Urinary bladder (tissue), 4 donors: ENCODE data around the gene IFT74. TPM values are rescaled to one million over a fixed set of nuclear protein-coding genes. Genes with fewer than 3 reads are reported as not detected.
A peak's percentile ranks its signal among the peaks of the same experiment; 100 is the strongest.

Experiments used
- DNase-seq: peaks from one replicate; pipeline ENCODE4 v3.0.0-alpha.2; 2015; ENCODE audit errors: extremely low spot score
- H3K27ac ChIP-seq: one replicate; pipeline ENCODE4 v1.5.1; 2013; ENCODE audit warnings: low read depth, mild to moderate bottlenecking, moderate library complexity
- H3K36me3 ChIP-seq: one replicate; pipeline ENCODE4 v1.6.1; 2013; ENCODE audit warnings: mild to moderate bottlenecking, moderate library complexity; ENCODE audit not compliant: insufficient read depth
- H3K4me1 ChIP-seq: one replicate; pipeline ENCODE4 v1.6.1; 2013; ENCODE audit warnings: mild to moderate bottlenecking, moderate library complexity; ENCODE audit not compliant: insufficient read depth
- H3K4me3 ChIP-seq: one replicate; pipeline ENCODE4 v1.5.1; 2013; ENCODE audit warnings: low read depth, low read length
- WGBS: extraction: QIAGEN DNeasy Blood & Tissue Kit; methylation state at CpG from one replicate; pipeline ENCODE4 v1.1.7; 2013; 5-methylcytosine and 5-hydroxymethylcytosine counted together
- polyA plus RNA-seq: library from polyadenylated mRNA; stranded (reverse); fragments of 200-250 nt; gene quantifications from one replicate; pipeline ENCODE4 v1.2.3, GENCODE V29; 2013
- total RNA-seq: library from RNA; depleted of rRNA; stranded (reverse); fragments of >200 nt; gene quantifications from one replicate; pipeline ENCODE4 v1.2.3, GENCODE V29; 2014
- donor health status: healthy with polysubstance abuse.
- donor health status: healthy.

IFT74 gene
- total RNA-seq (39.6 TPM), polyA plus RNA-seq (10.0 TPM)

GRCh38 chr9:26955921-26956859 is at the start of gene IFT74:
Gene IFT74, plus strand, starts transcription at chr9:26956412. Its CDS starts 5,556 bp downstream, at chr9:26961968.
- Histone ChIP-seq H3K27ac (peak within 1 kb of the TSS; percentile 88), H3K36me3 (no peaks in the 10 kb centered on the region), H3K4me1 (no peaks in the 10 kb centered on the region), H3K4me3 (peak within 1 kb of the TSS; percentile 66)
- DNase-seq, result peak; percentile 98
- WGBS, result under 1% methylated on average over 53 of the region's 53 CpGs

GRCh38 chr9:26913138-26913668 is 43.0 kb upstream of the IFT74 start:
- Histone ChIP-seq H3K4me1 (no peaks in the 10 kb centered on the region), H3K27ac (no peak overlapping the region), H3K4me3 (no peak overlapping the region), H3K36me3 (peaks cover 1% of the 10 kb centered on the region)
- WGBS, result 91% methylated on average over 2 of the region's 2 CpGs
- DNase-seq, result no peak

GRCh38 chr9:26919698-26920097 is 36.5 kb upstream of the IFT74 start:
- no peak overlapping the region for H3K27ac ChIP-seq
- no peak for DNase-seq
- no peak overlapping the region for H3K4me3 ChIP-seq
- no peaks in the 10 kb centered on the region for H3K4me1 ChIP-seq
- WGBS, result 32% methylated on average over 1 of the region's 1 CpG
- peaks cover 7% of the 10 kb centered on the region for H3K36me3 ChIP-seq

GRCh38 chr9:26925609-26926008 is 30.6 kb upstream of the IFT74 start:
- no peak for DNase-seq
- 90% methylated on average over 4 of the region's 4 CpGs for WGBS
- Histone ChIP-seq H3K27ac (no peak overlapping the region), H3K4me3 (no peak overlapping the region), H3K4me1 (no peaks in the 10 kb centered on the region), H3K36me3 (peaks cover 8% of the 10 kb centered on the region)

GRCh38 chr9:26928902-26929495 is 27.2 kb upstream of the IFT74 start:
- 83% methylated on average over 8 of the region's 8 CpGs for WGBS
- H3K27ac ChIP-seq, result no peak overlapping the region
- H3K36me3 ChIP-seq, result peaks cover 2% of the 10 kb centered on the region
- no peak overlapping the region for H3K4me3 ChIP-seq
- DNase-seq, result no peak
- no peaks in the 10 kb centered on the region for H3K4me1 ChIP-seq

GRCh38 chr9:26935847-26936246 is 20.4 kb upstream of the IFT74 start:
- H3K36me3 ChIP-seq, result no peaks in the 10 kb centered on the region
- no peak overlapping the region for H3K27ac ChIP-seq
- DNase-seq, result no peak
- no peak overlapping the region for H3K4me3 ChIP-seq
- H3K4me1 ChIP-seq, result no peaks in the 10 kb centered on the region

- WGBS, result 99% methylated on average over 3 of the region's 3 CpGs
- Histone ChIP-seq H3K36me3 (no peaks in the 10 kb centered on the region), H3K4me1 (no peaks in the 10 kb centered on the region), H3K4me3 (no peak overlapping the region), H3K27ac (no peak overlapping the region)
- no peak for DNase-seq
These were observed 18.3 kb upstream of the IFT74 start for GRCh38 chr9:26937816-26938371.

GRCh38 chr9:26939955-26940711 is 16.1 kb upstream of the IFT74 start:
- Histone ChIP-seq H3K4me3 (no peak overlapping the region), H3K4me1 (peaks cover 2% of the 10 kb centered on the region), H3K36me3 (peaks cover 2% of the 10 kb centered on the region), H3K27ac (no peak overlapping the region)
- WGBS, result 83% methylated on average over 3 of the region's 3 CpGs
- DNase-seq, result no peak

GRCh38 chr9:26940779-26941178 is 15.4 kb upstream of the IFT74 start:
- Histone ChIP-seq H3K4me1 (peaks cover 4% of the 10 kb centered on the region), H3K27ac (no peak overlapping the region), H3K36me3 (peaks cover 2% of the 10 kb centered on the region), H3K4me3 (no peak overlapping the region)
- WGBS, result 93% methylated on average over 1 of the region's 1 CpG
- DNase-seq, result no peak

- H3K4me3 ChIP-seq, result peak overlapping the region; percentile 93
- DNase-seq, result no peak
- peaks cover 2% of the 10 kb centered on the region for H3K36me3 ChIP-seq
- peaks cover 4% of the 10 kb centered on the region for H3K4me1 ChIP-seq
- H3K27ac ChIP-seq, result no peak overlapping the region
- WGBS, result 27% methylated on average over 2 of the region's 2 CpGs
These were observed 10.6 kb upstream of the IFT74 start for GRCh38 chr9:26945591-26945990.

GRCh38 chr9:26946753-26947727 is 9.2 kb upstream of the IFT74 start, which contains the start of gene PLAA:
Gene PLAA, minus strand, starts transcription at chr9:26947242. Its CDS starts 197 bp downstream, at chr9:26947045.
- H3K4me1 ChIP-seq, result peaks cover 4% of the 10 kb centered on the region
- H3K4me3 ChIP-seq, result peak within 1 kb of the TSS; percentile 93
- DNase-seq, result peak; percentile 85
- WGBS, result under 1% methylated on average over 76 of the region's 76 CpGs
- peak within 1 kb of the TSS; percentile 100 for H3K27ac ChIP-seq
- H3K36me3 ChIP-seq, result peaks cover 2% of the 10 kb centered on the region

- Histone ChIP-seq H3K4me3 (peak overlapping the region; percentile 93), H3K36me3 (peaks cover 2% of the 10 kb centered on the region), H3K4me1 (peaks cover 4% of the 10 kb centered on the region), H3K27ac (no peak overlapping the region)
- under 1% methylated on average over 9 of the region's 9 CpGs for WGBS
- DNase-seq, result no peak
These were observed 8.5 kb upstream of the IFT74 start for GRCh38 chr9:26947736-26948135.
